Measurements from ENCODE around the gene FHOD1. TPM values are rescaled to one million over a fixed set of nuclear protein-coding genes. Genes with fewer than 3 reads are reported as not detected.

FHOD1 gene
- total RNA-seq, 2 donors from 2014 or later, result 45.1 to 48.6 TPM

GRCh38 chr16:67265834-67266233 is 18.6 kb upstream of the FHOD1 start:
- Mint-ChIP-seq H3K4me1 (peaks cover 3% of the 10 kb centered on the region), H3K27me3 (peaks cover 31% of the 10 kb centered on the region), H3K36me3 (ENCODE audit: low read depth) (peaks cover 8% of the 10 kb centered on the region), H3K4me3 (no peak overlapping the region), H3K27ac (no peak overlapping the region)
- no peak for ATAC-seq
- H3K9me3 ChIP-seq (ENCODE audit: control insufficient read depth, low read length, poor library complexity, severe bottlenecking), result no peaks in the 10 kb centered on the region
- DNase-seq, result no peak

DNA sequence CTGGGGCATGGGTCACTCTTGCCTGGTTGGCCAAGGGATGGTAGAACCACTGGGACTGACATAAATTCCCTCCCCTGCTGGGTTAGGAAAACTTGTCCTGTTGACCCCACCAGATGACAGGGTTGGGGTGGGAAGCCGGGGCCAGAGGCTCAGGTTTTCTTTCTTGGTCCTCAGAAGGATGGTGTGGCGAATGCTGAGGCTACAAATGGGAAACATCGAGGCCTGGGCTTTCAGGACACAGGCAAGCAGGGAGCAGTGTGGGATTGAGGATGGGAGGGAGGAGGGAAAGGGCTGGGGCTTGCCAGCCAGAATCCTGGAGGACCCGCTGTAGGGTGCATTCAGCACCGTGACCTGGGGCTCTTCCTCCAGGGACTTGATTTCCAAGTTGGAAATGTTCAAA is 17.6 kb upstream of the FHOD1 start:
- no peaks in the 10 kb centered on the region for H3K9me3 ChIP-seq (ENCODE audit: control insufficient read depth, low read length, poor library complexity, severe bottlenecking)
- ATAC-seq, result no peak
- Mint-ChIP-seq H3K27ac (no peak overlapping the region), H3K36me3 (ENCODE audit: low read depth) (peaks cover 8% of the 10 kb centered on the region), H3K4me3 (no peak overlapping the region), H3K4me1 (peaks cover 6% of the 10 kb centered on the region), H3K27me3 (peaks cover 31% of the 10 kb centered on the region)
- no peak for DNase-seq

GRCh38 chr16:67264277-67264676 is 17.0 kb upstream of the FHOD1 start:
- DNase-seq, result no peak
- Mint-ChIP-seq H3K27me3 (peaks cover 31% of the 10 kb centered on the region), H3K36me3 (ENCODE audit: low read depth) (peaks cover 8% of the 10 kb centered on the region), H3K4me1 (peaks cover 6% of the 10 kb centered on the region), H3K27ac (no peak overlapping the region), H3K4me3 (no peak overlapping the region)
- no peak for ATAC-seq
- H3K9me3 ChIP-seq (ENCODE audit: control insufficient read depth, low read length, poor library complexity, severe bottlenecking), result no peaks in the 10 kb centered on the region

GRCh38 chr16:67263201-67263600 is 15.9 kb upstream of the FHOD1 start:
- no peak for DNase-seq
- no peak overlapping the region for H3K27ac Mint-ChIP-seq
- peaks cover 6% of the 10 kb centered on the region for H3K4me1 Mint-ChIP-seq
- peaks cover 31% of the 10 kb centered on the region for H3K27me3 Mint-ChIP-seq
- no peaks in the 10 kb centered on the region for H3K9me3 ChIP-seq (ENCODE audit: control insufficient read depth, low read length, poor library complexity, severe bottlenecking)
- no peak overlapping the region for H3K4me3 Mint-ChIP-seq
- peaks cover 8% of the 10 kb centered on the region for H3K36me3 Mint-ChIP-seq (ENCODE audit: low read depth)
- ATAC-seq, result no peak

DNA sequence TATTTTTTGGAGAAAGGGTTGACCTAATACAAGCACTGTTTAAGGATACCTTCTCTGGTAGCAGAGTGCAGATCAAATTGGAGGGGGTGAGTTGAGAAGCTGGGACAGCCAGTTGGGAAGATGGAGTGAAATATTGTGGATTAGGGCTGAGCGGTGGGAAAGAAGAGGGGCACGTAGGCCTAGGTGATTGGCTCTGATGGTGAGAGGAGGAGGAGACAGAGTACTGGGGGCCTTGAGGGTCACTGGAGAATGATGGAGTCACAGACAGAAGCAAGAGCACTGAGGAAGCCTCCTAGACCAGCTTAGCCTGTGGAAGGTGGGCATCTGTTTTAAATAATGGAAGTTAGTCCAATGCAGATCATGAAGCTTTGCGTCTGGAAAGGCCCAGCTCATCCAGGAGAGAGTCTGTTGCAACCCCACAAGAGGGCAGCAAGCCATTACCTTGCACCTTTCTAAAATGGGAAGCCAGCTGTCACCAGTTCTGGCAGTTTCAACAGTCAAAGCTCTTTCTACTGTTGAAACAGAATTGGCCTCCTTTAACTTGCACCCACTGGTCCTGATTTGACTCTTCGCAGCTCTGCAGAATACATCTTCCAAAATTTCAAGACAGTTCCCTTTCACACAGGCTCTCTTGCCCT is 13.3 kb upstream of the FHOD1 start:
- H3K4me1 Mint-ChIP-seq, result peaks cover 6% of the 10 kb centered on the region
- peak; percentile 51 for ATAC-seq

DNA sequence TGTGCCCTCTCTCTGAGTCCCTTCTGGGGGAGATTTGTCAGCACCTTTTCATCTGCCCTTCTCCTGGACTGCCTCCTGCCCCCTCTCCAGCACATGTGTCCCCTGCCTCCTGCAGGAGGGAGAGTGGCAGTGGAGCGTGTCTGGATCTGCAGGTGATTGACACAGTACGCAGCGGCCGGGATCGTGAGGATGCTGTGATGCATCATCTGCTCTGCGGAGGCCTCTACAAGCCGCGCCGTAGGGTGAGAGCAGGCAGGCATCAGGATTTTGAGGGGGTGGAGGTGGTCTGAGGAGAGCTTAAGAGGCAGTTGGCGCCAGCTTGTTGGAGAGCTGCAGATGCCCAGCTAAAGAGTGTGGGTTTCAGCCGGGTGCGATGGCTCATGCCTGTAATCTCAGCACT is 12.4 kb upstream of the FHOD1 start:
- H3K4me1 Mint-ChIP-seq, result peaks cover 6% of the 10 kb centered on the region
- peaks cover 40% of the 10 kb centered on the region for H3K27me3 Mint-ChIP-seq
- H3K27ac Mint-ChIP-seq, result no peak overlapping the region
- no peaks in the 10 kb centered on the region for H3K9me3 ChIP-seq (ENCODE audit: control insufficient read depth, low read length, poor library complexity, severe bottlenecking)
- DNase-seq, result no peak
- H3K36me3 Mint-ChIP-seq (ENCODE audit: low read depth), result peaks cover 11% of the 10 kb centered on the region
- no peak overlapping the region for H3K4me3 Mint-ChIP-seq
- no peak for ATAC-seq

More for the DNA sequence above, 13.3 kb upstream of the FHOD1 start:
- Mint-ChIP-seq H3K4me3 (no peak overlapping the region), H3K27ac (no peak overlapping the region), H3K27me3 (peaks cover 40% of the 10 kb centered on the region), H3K36me3 (ENCODE audit: low read depth) (peaks cover 11% of the 10 kb centered on the region)
- no peaks in the 10 kb centered on the region for H3K9me3 ChIP-seq (ENCODE audit: control insufficient read depth, low read length, poor library complexity, severe bottlenecking)
- no peak for DNase-seq

DNA sequence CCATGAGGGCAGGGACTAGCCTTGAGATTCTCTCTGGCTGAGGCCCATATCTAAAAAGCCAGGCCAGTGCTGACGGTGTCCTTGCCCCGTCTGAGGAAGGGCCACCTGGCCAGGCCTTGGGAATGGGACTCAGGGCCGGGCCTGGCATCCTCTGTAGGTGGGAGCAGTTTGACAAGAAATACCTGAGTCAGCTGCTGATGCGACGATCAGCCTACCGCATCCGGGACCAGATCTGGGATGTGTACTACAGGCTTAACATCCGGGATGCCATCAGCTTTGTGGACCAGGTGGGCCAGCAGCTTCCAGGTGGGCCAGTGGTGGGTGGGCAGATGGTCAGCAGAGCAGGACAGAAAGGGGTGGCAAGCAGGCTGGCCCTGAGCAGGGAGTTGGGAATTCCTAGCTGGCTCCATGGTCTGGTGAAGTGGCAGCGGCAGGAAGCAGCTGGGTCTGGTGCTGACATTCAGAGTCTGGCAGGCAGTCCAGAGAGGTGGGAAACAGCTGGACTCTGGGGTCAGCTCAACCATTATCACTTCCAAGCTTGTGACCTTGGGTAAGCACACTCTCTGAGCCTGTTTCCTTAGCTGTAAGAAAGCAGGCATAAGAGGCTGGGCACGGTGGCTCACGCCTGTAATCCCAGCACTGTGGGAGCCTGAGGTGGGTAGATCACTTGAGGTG is 11.0 kb upstream of the FHOD1 start:
- Mint-ChIP-seq H3K4me1 (peaks cover 6% of the 10 kb centered on the region), H3K4me3 (no peak overlapping the region)
- ATAC-seq, result no peak

GRCh38 chr16:67257486-67258160 is 10.3 kb upstream of the FHOD1 start:
- H3K9me3 ChIP-seq (ENCODE audit: control insufficient read depth, low read length, poor library complexity, severe bottlenecking), result no peaks in the 10 kb centered on the region
- H3K27me3 Mint-ChIP-seq, result peaks cover 23% of the 10 kb centered on the region
- peak overlapping the region; percentile 41 for H3K27ac Mint-ChIP-seq
- H3K4me3 Mint-ChIP-seq, result no peak overlapping the region
- DNase-seq (no peak), ATAC-seq (no peak)
- peaks cover 3% of the 10 kb centered on the region for H3K36me3 Mint-ChIP-seq (ENCODE audit: low read depth)
- peaks cover 3% of the 10 kb centered on the region for H3K4me1 Mint-ChIP-seq

More for the DNA sequence above, 11.0 kb upstream of the FHOD1 start:
- no peak for DNase-seq
- H3K27me3 Mint-ChIP-seq, result peaks cover 29% of the 10 kb centered on the region
- peak overlapping the region; percentile 41 for H3K27ac Mint-ChIP-seq
- no peaks in the 10 kb centered on the region for H3K9me3 ChIP-seq (ENCODE audit: control insufficient read depth, low read length, poor library complexity, severe bottlenecking)
- peaks cover 10% of the 10 kb centered on the region for H3K36me3 Mint-ChIP-seq (ENCODE audit: low read depth)

DNA sequence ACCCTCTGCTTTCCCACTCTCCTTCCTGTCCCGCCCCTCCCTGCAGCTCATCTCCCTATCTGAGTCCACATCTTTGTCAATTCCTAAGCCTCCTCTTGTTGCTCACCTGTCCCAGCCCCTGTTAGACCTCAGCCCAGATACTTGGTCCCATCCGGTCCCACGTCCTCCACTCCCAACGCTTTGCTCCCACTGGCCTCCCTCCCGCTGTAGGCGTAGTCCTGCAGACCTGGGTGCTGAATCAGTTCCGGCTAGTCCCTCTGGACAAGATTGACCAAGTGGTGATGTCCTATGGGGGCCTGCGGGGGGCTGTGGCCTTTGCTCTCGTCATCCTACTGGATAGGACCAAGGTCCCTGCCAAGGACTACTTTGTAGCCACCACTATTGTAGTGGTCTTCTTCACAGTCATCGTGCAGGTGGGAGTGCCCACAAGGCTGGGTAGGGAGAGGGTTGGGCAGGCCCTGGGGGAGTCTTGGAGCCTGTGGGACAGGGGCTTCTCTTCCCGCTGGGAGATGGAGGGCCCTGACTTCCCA is 9.5 kb upstream of the FHOD1 start:
- DNase-seq (no peak), ATAC-seq (no peak)
- H3K36me3 Mint-ChIP-seq (ENCODE audit: low read depth), result peaks cover 2% of the 10 kb centered on the region
- no peaks in the 10 kb centered on the region for H3K9me3 ChIP-seq (ENCODE audit: control insufficient read depth, low read length, poor library complexity, severe bottlenecking)
- no peak overlapping the region for H3K4me3 Mint-ChIP-seq
- H3K27ac Mint-ChIP-seq, result no peak overlapping the region
- H3K27me3 Mint-ChIP-seq, result peaks cover 14% of the 10 kb centered on the region
- H3K4me1 Mint-ChIP-seq, result peaks cover 3% of the 10 kb centered on the region

- ATAC-seq (no peak), DNase-seq (no peak)
- Mint-ChIP-seq H3K4me1 (peaks cover 3% of the 10 kb centered on the region), H3K36me3 (ENCODE audit: low read depth) (peaks cover 2% of the 10 kb centered on the region), H3K27ac (no peak overlapping the region), H3K4me3 (no peak overlapping the region), H3K27me3 (peaks cover 10% of the 10 kb centered on the region)
- H3K9me3 ChIP-seq (ENCODE audit: control insufficient read depth, low read length, poor library complexity, severe bottlenecking), result no peaks in the 10 kb centered on the region
Measured at GRCh38 chr16:67255553-67256221, 8.4 kb upstream of the FHOD1 start.

- H3K9me3 ChIP-seq (ENCODE audit: control insufficient read depth, low read length, poor library complexity, severe bottlenecking), result no peaks in the 10 kb centered on the region
- no peak for DNase-seq
- peaks cover 17% of the 10 kb centered on the region for H3K27me3 Mint-ChIP-seq
- H3K36me3 Mint-ChIP-seq (ENCODE audit: low read depth), result peaks cover 4% of the 10 kb centered on the region
- H3K4me1 Mint-ChIP-seq, result peaks cover 3% of the 10 kb centered on the region
- H3K4me3 Mint-ChIP-seq, result no peak overlapping the region
- H3K27ac Mint-ChIP-seq, result no peak overlapping the region
- no peak for ATAC-seq
Measured at GRCh38 chr16:67254801-67255552, 7.7 kb upstream of the FHOD1 start.

DNA sequence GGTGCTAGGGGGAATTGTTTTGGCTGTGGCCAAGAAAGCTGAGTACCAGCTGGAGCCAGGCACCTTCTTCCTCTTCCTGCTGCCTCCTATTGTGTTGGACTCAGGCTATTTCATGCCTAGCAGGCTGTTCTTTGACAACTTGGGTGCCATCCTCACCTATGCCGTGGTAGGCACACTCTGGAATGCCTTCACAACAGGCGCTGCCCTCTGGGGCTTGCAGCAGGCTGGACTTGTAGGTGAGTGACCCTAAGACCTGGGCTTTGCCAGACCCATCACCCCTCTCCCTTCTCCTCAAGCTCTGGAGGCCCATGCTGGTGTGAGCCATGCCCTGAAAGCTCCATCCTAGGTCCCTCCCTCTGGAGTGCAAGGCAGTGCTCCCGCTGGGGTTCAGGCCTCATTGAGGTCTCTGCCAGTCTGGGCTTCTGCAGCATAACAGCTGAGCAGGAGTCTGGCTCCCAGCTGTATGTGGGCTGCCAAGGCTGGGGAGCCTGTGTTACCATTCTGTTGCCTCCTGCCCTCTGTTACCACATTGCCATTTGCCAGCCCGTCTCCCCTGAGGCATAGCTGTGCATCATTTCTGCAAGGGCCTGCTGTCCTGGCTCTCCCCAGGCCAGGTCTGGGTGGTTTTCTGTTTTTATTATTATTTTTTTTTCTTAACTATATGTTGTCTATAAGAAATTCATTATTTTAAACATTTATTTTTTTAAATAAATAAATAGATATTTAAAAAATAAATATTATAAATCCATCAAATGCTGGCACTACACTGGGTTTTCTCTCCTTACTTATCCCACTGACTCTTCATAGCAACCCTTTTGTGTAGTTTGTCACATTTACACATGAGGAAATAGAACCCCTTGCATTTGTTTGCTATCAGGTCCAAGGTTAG is 5.6 kb upstream of the FHOD1 start:
- Mint-ChIP-seq H3K27me3 (peaks cover 19% of the 10 kb centered on the region), H3K36me3 (ENCODE audit: low read depth) (peaks cover 4% of the 10 kb centered on the region), H3K27ac (no peak overlapping the region), H3K4me1 (peaks cover 16% of the 10 kb centered on the region), H3K4me3 (no peak overlapping the region)
- no peaks in the 10 kb centered on the region for H3K9me3 ChIP-seq (ENCODE audit: control insufficient read depth, low read length, poor library complexity, severe bottlenecking)
- DNase-seq (no peak), ATAC-seq (no peak)
